GM21381 (cell line): ENCODE results near the gene CLDN19.
"Not testable (repeated sequence)": the region's sequence is repeated elsewhere in the genome, so short reads cannot be mapped to it uniquely, and the experiment has no call there.

Experiments used
- ATAC-seq: cut with Tn5 transposase; IDR thresholded peaks from one replicate; pipeline ENCODE4 v1.9.1; 2021; ENCODE audit warnings: mild to moderate bottlenecking, moderate library complexity; ENCODE audit not compliant: unreplicated experiment

CLDN19 gene

GRCh38 chr1:42740851-42741580, 980 bp upstream of the CLDN19 start:
- no peak for ATAC-seq

- no peak for ATAC-seq
Measured at GRCh38 chr1:42738678-42739226, 1.3 kb downstream of the CLDN19 start.

- ATAC-seq: no peak
Measured at GRCh38 chr1:42737986-42738677, 1.9 kb downstream of the CLDN19 start.

- ATAC-seq: no peak
Measured at GRCh38 chr1:42737257-42737656, 2.8 kb downstream of the CLDN19 start.

GRCh38 chr1:42736571-42737200, 3.4 kb downstream of the CLDN19 start:
- no peak for ATAC-seq

GRCh38 chr1:42736152-42736551, 3.9 kb downstream of the CLDN19 start:
- no peak for ATAC-seq

- ATAC-seq: no peak
Measured at GRCh38 chr1:42735477-42736105, 4.4 kb downstream of the CLDN19 start.

- ATAC-seq: no peak
Measured at GRCh38 chr1:42735056-42735455, 5.0 kb downstream of the CLDN19 start.

GRCh38 chr1:42734201-42735035, 5.6 kb downstream of the CLDN19 start:
- ATAC-seq: no peak

GRCh38 chr1:42733415-42734200, 6.4 kb downstream of the CLDN19 start:
- no peak for ATAC-seq

GRCh38 chr1:42732126-42732680, 7.8 kb downstream of the CLDN19 start:
- ATAC-seq: no peak

- ATAC-seq: no peak
Measured at GRCh38 chr1:42731585-42731984, 8.5 kb downstream of the CLDN19 start.

GRCh38 chr1:42730988-42731387, 9.0 kb downstream of the CLDN19 start:
- ATAC-seq: no peak

GRCh38 chr1:42730002-42730401, 10.0 kb downstream of the CLDN19 start:
- no peak for ATAC-seq

- not testable (repeated sequence) for ATAC-seq
Measured at GRCh38 chr1:42725820-42726219, 14.2 kb downstream of the CLDN19 start.

GRCh38 chr1:42723511-42723910, 16.5 kb downstream of the CLDN19 start:
- no peak for ATAC-seq

GRCh38 chr1:42722403-42722802, 17.6 kb downstream of the CLDN19 start:
- ATAC-seq: not testable (repeated sequence)

- ATAC-seq: no peak
Measured at GRCh38 chr1:42721926-42722325, 18.1 kb downstream of the CLDN19 start.

GRCh38 chr1:42720868-42721267, 19.2 kb downstream of the CLDN19 start:
- ATAC-seq: no peak
